ENCODE results near the gene SPOCK1. TPM values are rescaled to one million over a fixed set of nuclear protein-coding genes. Genes with fewer than 3 reads are reported as not detected.

The SPOCK1 gene
- total and polyA plus RNA-seq, 4 donors, result 0.07 to 0.18 (median 0.17) TPM; not detected in 1

DNA sequence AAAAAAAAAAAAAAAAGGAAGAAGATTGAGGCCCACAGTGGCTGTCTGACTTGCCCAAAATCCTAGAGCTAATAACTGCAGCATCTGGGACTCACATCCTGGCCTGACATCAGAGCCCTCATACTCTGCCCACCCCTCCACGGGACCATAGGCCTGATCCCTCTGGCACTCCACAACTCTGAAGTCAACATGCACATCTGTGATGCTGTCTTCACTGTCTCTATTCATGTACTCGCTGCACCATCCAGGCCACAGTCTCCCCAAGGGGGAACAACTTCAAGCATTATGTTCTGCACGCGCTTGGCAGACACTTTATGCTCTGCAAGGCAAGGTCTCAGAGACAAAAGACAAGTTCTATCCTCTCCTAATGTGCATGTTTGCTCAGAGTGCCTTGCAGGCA is 158.2 kb downstream of the SPOCK1 start:
- H3K36me3 ChIP-seq (ENCODE audit: control insufficient read depth in 4 of 4, insufficient read depth in 3 of 4, low read depth in 1 of 4, low read length in 3 of 4), result no peaks in the 10 kb centered on the region
- no peaks in the 10 kb centered on the region for H3K4me1 ChIP-seq (ENCODE audit: control insufficient read depth in 4 of 4, insufficient read depth in 4 of 4, low read length in 3 of 4)
- no peak for DNase-seq (ENCODE audit: low spot score)
- H3K9me3 ChIP-seq (ENCODE audit: control insufficient read depth in 4 of 4, low read length in 3 of 4), result no peaks in the 10 kb centered on the region
- 91% methylated on average over 4 of the region's 4 CpGs for WGBS
- H3K4me3 ChIP-seq (ENCODE audit: low read depth in 1 of 3, low read length in 3 of 3), result no peak overlapping the region
- no peak for TF ChIP-seq JUND (IDR thresholded peaks at IDR 0.05)
- no peak for TF ChIP-seq GABPA (IDR thresholded peaks at IDR 0.05 in 1 of 2, conservative IDR thresholded peaks at IDR 0.05 in 1 of 2)
- TF ChIP-seq RAD21 (IDR thresholded peaks at IDR 0.05), result no peak
- TF ChIP-seq, protein P1, sequence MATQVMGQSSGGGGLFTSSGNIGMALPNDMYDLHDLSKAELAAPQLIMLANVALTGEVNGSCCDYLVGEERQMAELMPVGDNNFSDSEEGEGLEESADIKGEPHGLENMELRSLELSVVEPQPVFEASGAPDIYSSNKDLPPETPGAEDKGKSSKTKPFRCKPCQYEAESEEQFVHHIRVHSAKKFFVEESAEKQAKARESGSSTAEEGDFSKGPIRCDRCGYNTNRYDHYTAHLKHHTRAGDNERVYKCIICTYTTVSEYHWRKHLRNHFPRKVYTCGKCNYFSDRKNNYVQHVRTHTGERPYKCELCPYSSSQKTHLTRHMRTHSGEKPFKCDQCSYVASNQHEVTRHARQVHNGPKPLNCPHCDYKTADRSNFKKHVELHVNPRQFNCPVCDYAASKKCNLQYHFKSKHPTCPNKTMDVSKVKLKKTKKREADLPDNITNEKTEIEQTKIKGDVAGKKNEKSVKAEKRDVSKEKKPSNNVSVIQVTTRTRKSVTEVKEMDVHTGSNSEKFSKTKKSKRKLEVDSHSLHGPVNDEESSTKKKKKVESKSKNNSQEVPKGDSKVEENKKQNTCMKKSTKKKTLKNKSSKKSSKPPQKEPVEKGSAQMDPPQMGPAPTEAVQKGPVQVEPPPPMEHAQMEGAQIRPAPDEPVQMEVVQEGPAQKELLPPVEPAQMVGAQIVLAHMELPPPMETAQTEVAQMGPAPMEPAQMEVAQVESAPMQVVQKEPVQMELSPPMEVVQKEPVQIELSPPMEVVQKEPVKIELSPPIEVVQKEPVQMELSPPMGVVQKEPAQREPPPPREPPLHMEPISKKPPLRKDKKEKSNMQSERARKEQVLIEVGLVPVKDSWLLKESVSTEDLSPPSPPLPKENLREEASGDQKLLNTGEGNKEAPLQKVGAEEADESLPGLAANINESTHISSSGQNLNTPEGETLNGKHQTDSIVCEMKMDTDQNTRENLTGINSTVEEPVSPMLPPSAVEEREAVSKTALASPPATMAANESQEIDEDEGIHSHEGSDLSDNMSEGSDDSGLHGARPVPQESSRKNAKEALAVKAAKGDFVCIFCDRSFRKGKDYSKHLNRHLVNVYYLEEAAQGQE (IDR thresholded peaks at IDR 0.05), result no peak
- TF ChIP-seq FOXA2 (IDR thresholded peaks at IDR 0.05), result no peak
- TF ChIP-seq, protein P2, sequence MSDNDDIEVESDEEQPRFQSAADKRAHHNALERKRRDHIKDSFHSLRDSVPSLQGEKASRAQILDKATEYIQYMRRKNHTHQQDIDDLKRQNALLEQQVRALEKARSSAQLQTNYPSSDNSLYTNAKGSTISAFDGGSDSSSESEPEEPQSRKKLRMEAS (IDR thresholded peaks at IDR 0.05), result no peak
- no peak for TF ChIP-seq RXRA (IDR thresholded peaks at IDR 0.05)
- TF ChIP-seq HNF4A (conservative IDR thresholded peaks at IDR 0.05), result no peak
- no peak for TF ChIP-seq FOXA1 (IDR thresholded peaks at IDR 0.05)
- TF ChIP-seq, protein P3, sequence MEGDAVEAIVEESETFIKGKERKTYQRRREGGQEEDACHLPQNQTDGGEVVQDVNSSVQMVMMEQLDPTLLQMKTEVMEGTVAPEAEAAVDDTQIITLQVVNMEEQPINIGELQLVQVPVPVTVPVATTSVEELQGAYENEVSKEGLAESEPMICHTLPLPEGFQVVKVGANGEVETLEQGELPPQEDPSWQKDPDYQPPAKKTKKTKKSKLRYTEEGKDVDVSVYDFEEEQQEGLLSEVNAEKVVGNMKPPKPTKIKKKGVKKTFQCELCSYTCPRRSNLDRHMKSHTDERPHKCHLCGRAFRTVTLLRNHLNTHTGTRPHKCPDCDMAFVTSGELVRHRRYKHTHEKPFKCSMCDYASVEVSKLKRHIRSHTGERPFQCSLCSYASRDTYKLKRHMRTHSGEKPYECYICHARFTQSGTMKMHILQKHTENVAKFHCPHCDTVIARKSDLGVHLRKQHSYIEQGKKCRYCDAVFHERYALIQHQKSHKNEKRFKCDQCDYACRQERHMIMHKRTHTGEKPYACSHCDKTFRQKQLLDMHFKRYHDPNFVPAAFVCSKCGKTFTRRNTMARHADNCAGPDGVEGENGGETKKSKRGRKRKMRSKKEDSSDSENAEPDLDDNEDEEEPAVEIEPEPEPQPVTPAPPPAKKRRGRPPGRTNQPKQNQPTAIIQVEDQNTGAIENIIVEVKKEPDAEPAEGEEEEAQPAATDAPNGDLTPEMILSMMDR (IDR thresholded peaks at IDR 0.05; ENCODE audit: low read depth, low read length, missing input control), result no peak
- no peak for TF ChIP-seq TAF1 (conservative IDR thresholded peaks at IDR 0.05)
- TF ChIP-seq, protein P4, sequence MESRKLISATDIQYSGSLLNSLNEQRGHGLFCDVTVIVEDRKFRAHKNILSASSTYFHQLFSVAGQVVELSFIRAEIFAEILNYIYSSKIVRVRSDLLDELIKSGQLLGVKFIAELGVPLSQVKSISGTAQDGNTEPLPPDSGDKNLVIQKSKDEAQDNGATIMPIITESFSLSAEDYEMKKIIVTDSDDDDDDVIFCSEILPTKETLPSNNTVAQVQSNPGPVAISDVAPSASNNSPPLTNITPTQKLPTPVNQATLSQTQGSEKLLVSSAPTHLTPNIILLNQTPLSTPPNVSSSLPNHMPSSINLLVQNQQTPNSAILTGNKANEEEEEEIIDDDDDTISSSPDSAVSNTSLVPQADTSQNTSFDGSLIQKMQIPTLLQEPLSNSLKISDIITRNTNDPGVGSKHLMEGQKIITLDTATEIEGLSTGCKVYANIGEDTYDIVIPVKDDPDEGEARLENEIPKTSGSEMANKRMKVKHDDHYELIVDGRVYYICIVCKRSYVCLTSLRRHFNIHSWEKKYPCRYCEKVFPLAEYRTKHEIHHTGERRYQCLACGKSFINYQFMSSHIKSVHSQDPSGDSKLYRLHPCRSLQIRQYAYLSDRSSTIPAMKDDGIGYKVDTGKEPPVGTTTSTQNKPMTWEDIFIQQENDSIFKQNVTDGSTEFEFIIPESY (IDR thresholded peaks at IDR 0.05), result no peak
- no peak for TF ChIP-seq ATF3 (IDR thresholded peaks at IDR 0.05)
- no peak for TF ChIP-seq EGR1 (IDR thresholded peaks at IDR 0.05; ENCODE audit: low read depth in 2 of 2)
- no peak for TF ChIP-seq YY1 (IDR thresholded peaks at IDR 0.05)
- no peak for TF ChIP-seq SP1 (IDR thresholded peaks at IDR 0.05)
- no peak for TF ChIP-seq HNF4G (IDR thresholded peaks at IDR 0.05)
- no peak for TF ChIP-seq NR2F2 (IDR thresholded peaks at IDR 0.05)
- H3K27me3 ChIP-seq (ENCODE audit: control insufficient read depth in 4 of 4, insufficient read depth in 4 of 4, low read length in 3 of 4), result no peaks in the 10 kb centered on the region
- no peak overlapping the region for H3K27ac ChIP-seq (ENCODE audit: low read depth in 1 of 2, low read length in 2 of 2)
- no peak overlapping the region for H3K9ac ChIP-seq (ENCODE audit: low read depth in 1 of 2, low read length in 2 of 2)
